Measurements from ENCODE around the gene CELSR1. TPM values are rescaled to one million over a fixed set of nuclear protein-coding genes. Genes with fewer than 3 reads are reported as not detected.
"Not testable (repeated sequence)": the region's sequence is repeated elsewhere in the genome, so short reads cannot be mapped to it uniquely, and the experiment has no call there.

Gene CELSR1
- total RNA-seq, 1 experiment from 2014 or later = 0.06 TPM

DNA sequence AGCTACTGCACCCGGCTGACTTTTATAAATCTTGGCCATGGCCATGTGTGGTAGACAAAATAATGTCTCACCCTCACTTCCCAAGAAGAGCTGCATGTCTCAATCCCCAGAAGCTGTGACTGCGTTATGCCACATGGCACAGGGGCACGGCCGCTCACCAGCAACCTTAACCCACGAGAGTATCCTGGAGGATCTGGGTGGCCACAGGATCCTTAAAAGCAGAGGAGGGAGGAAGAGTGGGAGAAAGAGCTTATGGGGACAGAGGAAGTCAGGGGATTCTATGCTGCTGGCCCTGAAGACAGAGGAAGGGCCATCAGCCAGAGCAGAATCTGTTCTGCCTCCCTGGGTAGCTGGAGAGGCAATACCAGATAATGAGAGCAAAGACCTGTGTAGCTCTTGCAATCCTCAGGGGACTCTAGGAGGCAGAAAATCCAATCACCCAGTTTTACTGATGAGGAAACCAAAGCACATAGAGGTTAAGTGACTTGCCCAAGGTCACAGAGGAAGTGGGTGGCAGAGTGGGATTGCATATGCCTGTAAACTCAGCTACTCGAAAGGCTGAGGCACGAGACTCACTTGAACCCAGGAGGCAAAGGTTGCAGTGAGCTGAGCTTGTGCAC is 55.3 kb downstream of the CELSR1 start:
- no peak for DNase-seq (ENCODE audit: low read depth)

DNA sequence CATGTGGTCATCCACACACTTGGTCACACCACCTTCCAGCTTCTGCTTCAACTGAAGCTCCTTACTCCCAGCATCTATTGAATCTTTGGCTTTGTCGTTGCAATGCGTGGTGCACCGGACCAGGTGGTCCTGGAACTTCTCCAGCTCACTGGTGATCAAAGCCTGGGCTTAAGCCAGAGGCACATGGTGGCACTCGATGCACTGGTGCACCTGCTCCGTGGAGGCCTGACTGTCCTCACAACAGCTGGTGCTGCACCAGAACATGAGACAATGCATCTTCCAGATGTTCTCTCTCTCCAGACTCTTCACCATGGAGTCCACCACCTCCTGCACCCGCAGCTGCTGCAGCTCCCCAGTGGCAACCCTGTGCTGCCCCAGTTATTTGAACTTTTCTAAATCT is 56.0 kb downstream of the CELSR1 start:
- DNase-seq (ENCODE audit: low read depth) = no peak

DNA sequence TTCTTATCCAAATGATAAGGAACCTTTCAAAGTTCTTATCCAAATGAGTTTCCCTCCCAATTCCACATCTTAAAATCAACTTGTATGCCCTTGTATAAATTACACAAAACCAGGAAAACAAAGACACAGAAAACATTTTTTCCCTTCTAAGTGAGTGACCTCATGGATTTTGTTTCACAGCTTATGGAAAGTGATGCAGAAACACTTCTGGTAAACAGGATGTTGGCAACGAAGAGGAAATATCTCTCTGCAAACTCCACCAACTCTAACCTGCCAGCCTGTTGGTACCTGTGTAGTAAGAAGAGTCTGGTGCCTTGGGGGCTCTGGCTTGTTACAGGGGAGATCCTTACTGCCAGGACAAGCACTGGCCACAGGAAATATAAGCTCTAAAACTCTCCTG is 57.0 kb downstream of the CELSR1 start:
- no peak for DNase-seq (ENCODE audit: low read depth)

DNA sequence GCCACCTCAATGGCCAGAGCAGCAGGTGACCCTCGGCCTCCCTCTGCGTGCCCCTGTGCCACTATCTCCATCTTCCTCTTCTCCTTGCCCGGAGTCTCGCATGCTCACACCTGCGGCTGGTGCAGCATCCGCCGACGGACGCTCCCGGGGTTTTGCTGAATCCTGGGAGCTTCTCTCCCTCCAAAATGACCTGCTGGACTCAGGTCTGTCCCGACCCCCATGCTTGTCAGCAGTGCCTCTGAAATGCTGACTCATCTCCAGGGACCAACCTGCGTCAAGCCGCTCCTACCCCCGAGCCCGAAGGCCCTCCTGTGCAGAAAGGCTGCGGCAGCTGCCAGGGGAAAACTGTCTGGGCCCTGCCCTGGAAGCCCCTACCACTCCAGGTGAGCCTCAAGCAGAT is 58.4 kb downstream of the CELSR1 start:
- DNase-seq (ENCODE audit: low read depth) = no peak

DNA sequence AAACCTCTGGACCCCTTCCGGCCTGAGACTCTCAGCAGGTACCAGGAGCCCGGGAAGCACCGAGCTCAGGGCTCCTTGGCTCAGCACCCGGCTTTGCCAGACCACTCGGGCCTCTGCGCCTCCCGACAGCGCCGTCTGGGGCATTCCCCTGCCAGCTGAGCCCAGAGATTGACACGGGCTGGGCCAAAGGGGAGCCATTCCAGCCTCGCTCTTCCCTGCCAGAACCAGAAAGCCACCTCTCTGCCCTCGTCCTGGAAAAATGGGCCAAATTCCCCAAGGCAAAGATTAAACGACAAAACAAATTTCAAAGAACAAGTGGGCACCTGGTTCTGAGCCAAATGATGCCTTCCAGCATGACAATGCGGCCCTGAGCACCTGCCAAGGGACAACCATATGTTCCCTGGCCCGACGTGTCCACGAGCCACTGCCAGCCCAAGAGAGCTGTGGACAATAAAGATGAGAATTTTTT is 59.3 kb downstream of the CELSR1 start:
- DNase-seq (ENCODE audit: low read depth) = no peak

DNA sequence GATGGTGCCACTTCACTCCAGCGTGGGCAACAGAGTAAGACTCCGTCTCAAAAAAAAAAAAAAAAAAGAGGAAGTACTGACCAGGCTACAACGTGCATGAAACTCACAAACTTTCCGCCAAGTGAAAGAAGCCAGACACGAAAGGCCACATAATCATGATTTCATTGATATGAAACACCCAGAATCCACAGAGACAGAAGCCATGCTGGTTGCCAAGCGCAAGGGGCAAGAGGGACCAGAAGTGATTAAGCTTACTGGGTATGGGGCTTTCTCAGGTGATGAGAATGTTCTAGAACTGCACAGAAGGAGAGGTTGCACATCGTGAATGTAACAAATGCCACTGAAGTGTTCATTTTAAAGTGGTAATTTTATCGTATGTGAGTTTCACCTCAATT is 60.9 kb downstream of the CELSR1 start:
- DNase-seq (ENCODE audit: low read depth) = no peak

DNA sequence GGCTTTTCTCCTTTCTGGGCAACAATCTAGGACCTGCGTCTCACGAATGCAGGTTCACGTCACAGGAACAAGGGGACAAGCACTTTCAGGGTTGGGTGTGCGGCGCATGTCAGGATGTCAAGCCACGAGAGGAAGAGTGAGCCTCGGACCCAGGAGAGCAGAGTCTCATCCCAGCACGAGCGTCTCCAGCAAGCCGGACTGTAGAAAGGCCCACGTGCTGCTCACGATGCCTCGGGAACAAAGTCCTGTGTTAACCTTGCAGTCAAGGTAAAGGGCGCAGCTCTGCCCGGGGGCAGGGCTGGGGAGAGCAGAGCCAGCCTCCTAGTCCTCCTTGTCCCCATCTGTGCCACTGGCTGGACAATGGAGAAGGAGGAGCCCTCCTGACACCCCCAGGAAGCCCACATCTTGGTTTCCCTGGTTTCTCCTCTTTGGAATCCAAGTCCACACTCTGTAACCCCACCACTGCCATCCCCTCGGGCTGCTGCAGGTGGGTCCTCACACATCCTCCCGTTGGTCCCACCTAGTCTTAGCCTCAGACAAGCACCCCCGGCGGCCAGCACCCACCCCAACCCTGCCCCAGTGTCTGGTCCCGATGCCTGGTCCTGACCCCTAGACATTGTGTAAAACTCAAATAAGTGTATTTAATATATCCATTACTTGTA is 63.4 kb downstream of the CELSR1 start:
- no peak for DNase-seq (ENCODE audit: low read depth)

DNA sequence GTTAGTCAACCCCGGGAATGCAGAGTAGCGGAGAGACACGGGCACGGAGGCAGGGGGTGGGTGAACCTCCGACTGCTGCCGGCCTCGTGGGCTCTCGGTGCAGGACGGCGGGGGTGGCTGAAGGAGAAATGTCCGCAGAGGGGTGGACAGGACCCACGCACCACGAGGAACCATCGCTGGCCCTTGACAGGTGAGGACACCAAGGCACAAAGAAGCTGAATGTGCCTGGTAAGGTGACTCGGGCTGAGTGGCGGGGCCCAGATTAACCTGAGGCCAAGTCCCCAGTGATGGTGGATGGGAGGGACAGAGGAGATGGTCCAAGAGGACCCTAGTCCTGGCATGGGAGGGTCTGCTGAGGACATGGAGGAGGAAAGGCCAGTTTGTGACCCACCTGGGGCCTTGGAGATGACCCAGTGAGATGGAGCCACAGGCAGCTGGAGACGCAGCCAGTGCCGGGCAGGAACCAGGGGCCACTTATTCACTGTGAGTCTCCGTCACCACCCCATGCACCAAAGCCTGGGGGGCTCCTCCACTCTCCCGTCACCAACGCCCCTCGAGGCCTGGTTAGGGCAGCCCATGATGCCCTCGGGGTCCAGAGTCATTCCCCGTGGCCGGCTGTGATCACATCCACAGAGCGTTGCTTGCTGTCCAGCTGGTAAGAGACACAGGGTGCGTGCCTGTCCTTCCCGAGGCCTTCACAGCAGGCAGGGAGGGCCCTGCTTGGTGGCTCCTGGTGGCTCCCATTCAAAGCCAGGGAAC is 64.2 kb downstream of the CELSR1 start:
- no peak for DNase-seq (ENCODE audit: low read depth)

DNA sequence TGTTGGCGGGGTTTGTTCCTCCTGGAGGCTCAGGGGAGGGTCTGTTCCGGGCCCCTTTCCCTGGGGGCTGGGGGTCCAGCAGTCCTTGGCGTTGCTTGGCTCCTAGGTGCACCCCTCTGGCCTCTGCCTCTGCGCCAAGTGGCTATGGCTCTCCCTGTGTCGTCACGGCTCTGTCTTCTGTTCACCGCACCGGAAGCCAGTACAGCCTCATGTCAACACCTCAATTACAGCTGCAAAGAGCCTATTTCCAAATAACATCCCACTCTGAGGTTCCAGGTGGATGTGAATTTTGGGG is 64.8 kb downstream of the CELSR1 start:
- no peak for DNase-seq (ENCODE audit: low read depth)

DNA sequence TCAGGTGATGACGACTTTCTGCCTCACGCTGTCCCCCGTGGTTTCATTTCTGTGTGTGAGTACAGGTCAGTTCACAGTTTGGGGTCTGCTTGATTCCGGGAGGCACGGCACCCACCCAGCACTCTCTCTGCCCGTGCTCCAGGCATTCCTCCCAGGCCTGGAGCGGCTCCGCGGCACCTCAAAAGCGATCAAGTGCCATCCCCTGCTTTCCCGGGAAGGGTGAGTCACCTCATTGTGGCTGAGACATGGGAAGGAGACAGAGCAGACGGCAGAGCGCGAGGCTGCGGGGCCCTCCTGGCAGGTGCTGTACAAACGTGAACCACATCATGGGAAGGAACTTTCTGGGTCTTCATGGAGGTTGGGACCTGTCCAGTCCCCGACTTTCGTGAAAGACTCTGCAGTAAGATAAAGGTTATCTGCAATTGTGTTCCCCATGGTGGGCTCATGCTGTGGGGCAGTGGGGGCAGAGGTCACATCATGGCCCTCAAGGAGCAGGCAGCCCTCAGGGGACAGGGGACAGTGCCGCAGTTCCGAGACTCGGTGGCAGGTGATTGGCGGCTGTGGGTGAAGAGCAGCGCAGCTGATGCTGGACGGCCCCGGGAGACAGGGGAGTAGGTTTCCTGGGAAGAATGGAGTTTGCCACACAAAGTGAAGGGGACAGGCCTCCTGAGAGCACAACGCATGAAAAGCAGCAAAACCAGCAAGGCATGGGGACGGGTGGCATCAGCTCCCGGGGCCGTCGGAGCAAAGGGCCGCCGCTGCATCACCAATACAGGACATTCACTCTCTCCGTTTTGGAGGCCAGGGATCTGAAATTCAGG is 65.3 kb downstream of the CELSR1 start:
- DNase-seq (ENCODE audit: low read depth) = no peak

DNA sequence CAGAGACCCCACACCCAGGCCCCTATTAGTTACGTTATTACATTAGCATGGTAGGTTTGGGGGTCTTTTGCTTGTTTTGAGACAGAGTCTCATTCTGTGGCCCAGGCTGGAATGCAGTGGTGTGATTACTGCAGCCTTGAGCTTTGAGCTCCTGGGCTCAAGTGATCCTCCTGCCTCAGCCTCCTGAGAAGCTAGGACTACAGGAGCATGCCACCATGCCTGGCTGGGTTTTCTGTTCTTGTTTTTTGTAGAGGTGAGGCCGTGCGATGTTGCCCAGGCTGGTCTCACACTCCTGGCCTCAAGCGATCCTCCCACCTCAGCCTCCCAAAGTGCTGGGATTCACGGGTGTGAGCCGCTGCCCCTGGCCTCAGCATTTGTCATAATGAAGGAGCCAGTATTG is 66.1 kb downstream of the CELSR1 start:
- DNase-seq (ENCODE audit: low read depth) = not testable (repeated sequence)

DNA sequence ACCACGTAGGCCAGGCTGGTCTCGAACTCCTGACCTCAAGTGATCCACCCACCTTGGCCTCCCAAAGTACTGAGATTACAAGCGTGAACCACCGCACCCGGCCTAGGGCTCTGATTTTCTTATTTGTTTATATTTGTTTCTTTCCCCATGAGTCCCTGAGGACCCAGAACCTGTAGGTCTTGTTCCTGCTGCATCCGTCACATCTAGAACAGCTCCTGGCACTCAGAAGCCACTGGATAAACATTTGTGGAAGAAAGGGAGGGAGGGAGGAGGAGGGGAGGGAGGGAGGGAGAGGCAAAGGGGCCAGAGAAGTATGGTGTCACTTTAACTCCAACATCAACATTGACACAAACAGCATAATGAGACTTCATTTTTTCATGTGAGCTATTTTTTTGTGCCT is 67.7 kb downstream of the CELSR1 start:
- DNase-seq (ENCODE audit: low read depth) = no peak

DNA sequence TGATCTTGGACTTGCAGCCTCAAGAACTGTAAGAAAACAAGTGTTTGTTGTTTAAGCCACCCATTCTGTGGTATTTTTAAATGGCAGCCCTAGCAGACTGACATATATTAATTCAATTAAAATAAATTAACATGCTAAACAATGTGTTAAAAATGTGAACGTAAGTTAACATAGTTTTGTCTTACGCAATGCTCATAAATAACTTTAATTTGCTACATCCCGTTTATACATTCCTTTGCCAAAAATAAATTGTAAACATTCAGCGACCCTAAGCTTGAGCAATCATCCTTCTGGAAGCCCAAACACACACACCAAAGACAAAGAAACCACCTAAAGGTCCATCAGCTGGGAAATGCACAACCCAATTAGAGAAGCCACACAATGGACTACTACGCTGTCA is 70.4 kb downstream of the CELSR1 start:
- no peak for DNase-seq (ENCODE audit: low read depth)

DNA sequence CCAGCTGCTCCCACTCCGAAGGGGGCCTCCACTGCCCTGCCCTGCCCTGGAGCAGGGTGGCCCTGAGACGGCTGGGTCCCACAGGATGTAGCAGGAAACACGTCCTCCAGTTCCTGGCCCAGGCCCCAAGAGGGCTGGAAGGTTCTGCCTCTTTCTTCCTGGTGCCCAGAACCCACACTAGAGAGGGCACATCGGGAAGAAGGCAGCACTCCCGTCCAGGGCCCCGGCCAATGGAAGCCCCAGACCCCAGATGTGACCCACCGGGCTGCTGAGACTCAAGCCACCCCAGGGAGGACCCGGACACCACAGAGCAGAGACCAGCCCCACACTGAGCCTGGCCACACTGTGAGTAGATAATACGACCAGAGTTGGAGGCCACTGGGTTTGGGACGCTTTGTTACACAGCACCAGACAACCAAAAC is 71.2 kb downstream of the CELSR1 start:
- no peak for DNase-seq (ENCODE audit: low read depth)

DNA sequence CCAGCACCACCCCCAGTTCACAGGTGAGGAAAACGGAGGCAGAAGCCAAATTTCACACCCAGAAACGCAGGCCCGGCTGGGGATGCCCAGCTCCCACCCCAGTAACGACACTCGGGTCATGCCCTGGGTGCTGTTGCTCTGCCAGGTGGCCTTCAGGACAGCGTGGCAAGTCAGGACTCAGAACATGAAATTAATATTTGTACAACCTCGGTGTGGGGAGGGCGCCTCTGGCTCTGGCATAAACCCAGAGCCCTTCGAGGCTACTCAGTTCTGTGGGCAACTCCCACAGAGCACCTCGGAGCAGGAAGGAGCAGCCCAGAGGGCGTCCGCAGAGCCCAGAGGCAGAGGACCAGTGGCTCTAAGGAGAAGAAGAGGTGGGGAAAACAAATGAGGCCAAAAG is 71.6 kb downstream of the CELSR1 start:
- DNase-seq (ENCODE audit: low read depth) = no peak

DNA sequence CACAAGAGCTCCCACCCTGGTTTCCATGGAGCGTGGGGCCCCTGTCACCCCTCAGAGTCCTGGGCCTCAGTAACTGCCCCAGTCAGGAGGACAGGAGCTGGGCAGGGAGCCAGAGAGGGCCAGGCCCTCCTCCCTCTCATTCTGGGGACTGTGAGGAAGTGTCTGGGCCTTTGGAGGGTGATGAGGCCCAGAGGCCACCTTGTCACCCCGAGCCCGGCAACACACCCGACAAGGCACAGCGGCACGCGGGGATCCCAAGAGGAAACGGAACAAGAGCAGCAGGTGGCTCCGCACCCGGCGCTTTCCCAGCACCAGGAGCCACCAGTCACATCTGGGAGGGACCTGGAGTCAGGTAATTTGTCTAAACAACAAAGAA is 72.1 kb downstream of the CELSR1 start:
- DNase-seq (ENCODE audit: low read depth) = no peak

DNA sequence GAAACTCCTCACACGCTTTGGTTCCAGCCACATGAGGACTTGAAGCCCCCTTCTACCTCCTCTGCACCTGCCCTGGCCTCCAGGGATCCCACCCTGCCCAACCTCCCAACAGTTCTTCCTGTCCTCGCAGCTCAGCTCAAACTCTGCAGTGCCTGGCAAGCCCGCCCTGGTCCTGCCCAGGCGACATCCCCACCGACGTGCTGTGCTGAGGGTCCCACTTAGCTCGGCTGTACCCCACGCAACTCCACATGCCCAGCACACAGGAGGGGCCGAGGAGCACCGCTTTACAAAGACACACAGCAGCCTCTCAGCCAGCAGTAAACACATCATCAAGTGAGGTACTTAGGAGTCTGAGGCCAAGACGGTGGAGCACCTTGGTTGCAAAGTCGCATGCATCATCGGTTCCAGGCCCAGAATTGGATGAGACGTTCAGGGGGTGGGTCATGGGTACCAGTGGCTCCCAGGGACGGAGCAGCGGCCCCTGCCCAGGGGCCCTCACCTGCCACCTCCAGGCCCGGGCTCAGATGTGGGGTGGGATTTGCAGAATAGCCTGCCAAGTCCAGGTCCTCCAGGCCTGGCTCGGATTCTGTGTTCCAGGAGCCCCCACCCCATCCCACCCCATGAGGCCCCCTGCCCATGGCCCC is 72.6 kb downstream of the CELSR1 start:
- no peak for DNase-seq (ENCODE audit: low read depth)

DNA sequence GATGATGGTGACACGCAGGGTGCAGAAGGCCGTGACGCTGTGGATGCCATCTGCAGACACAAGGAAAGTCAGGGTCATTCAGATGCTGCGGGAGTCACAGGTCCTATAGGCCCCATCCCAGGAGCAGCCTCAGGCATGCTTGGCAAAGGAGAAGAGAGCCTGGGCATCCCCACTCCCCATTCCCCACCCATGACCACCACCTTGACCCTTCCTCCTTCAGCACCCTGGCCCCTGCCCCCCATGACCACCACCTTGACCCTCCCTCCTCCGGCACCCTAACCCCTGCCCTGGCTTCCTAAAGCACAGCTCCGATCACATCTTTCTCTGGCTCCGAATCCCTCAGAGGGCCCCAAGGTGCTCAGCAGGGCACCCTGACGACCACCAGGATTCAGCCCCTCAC is 73.1 kb downstream of the CELSR1 start:
- DNase-seq (ENCODE audit: low read depth) = no peak

DNA sequence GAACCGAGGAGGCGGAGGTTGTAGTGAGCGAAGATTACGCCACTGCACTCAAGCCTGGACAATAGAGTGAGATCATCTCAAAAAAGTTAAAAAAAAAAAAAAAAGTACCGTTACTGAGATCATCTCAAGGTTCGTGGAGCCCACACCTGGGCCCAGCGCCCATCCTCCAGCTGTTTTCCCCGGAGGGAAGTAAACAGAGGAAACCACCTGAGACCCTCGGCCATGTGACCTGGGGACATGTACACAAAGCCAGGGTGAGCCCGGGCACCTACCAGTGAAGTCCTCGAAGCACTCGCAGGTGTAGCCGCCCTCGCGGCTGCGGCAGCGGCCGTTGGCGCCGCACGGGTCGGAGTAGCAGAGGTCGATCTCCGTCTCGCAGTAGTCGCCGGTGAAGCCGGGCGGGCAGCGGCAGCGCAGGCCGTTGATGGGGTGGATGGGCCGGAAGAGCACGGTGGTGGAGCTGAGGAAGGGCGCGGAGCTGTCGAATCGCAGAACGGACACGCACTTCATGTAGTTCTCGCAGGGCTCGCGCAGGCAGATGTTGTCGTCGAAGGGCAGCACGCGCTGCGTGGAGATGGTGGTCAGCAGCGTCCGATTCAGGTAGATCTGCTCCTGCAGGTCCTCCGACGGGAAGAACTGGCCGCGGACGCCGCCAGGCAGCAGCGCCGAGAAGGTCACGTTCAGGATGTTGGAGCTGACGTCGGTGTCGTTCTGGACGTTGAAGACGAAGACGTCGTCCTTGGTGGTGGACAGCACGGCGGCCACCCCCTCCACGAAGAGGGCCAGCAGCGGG is 73.8 kb downstream of the CELSR1 start:
- DNase-seq (ENCODE audit: low read depth) = no peak

DNA sequence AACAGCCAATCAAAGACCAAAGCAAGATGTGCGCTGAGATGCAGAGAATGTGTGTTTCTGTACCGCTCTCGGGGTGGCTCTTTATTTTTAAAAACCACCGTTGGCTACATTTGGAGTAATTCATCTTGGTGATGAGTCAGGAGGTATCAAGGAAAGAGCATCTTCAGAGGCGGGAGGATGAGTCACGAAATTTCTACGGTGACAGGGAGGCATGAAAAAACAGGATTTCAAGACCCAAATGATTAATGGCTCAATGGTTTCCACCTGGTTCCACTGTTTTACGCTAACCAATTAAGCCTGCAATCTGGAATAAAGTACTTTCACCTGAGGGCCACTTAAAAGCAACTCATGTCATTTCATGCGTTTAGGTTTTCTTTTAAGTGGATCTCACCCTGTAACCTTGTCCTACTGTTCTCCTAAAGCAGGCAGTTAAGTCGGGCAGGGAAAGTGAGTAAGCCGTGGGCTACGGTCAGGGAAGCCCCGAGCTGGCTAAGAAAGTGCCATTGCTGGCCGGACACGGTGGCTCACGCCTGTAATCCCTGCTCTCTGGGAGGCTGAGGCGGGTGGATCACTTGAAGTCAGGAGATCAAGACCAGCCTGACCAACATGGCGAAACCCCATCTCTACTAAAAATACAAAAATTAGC is 74.6 kb downstream of the CELSR1 start:
- DNase-seq (ENCODE audit: low read depth) = peak; percentile 54

Measured in LHCN-M2 (cell line).